ENCODE results near the gene VPS35L. TPM values are rescaled to one million over a fixed set of nuclear protein-coding genes. Genes with fewer than 3 reads are reported as not detected.

Gene VPS35L
- total and polyA plus RNA-seq, 2 of the 13 experiments (the other 11 are each of a cell fraction or from before 2014, with no cell fraction given), result 1.4 to 1.6 TPM

DNA sequence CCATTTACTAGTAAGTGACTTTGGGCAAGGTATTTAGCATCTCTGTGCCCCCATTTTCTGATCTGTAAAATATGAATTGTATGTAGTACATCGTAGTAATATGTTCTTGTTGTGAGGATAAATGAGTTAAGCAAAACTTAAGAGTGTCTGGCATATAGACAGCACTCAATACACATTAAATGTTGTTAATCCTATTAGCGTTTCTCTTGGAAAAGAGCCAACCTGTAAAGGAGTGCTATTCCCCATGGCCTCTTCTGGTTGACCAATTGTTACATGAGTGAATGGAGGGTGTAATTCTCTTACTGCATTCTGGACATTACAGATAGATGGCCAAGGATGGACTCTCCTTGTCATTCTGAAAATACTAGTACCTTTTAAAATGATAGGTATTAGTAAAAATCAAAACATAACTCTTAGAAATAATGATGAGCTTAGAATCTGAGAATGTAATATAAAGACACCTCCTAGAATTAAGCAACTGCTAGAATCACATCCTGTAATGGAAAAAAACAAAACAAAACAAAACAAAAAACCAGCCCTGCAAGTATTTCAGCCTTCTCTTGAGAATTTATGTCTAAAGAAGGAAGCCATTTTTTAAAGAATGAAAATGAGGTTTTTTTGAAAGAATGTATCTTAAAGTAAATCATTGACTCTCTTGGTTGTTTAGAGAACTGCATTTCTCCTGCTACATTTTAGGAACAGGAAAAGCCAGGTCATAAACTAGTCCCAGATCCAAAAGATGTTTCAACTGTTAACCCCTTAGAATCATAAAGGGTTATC lies 193.1 kb downstream of the VPS35L start:
- ATAC-seq (no peak), FAIRE-seq (no peak), DNase-seq (ENCODE audit: low spot score) (no peak)
- no peak overlapping the region for H3K9ac ChIP-seq (ENCODE audit: insufficient read depth, low read depth, low read length)
- no peak overlapping the region for H3K4me3 ChIP-seq (replicated peaks in 1 of 3; ENCODE audit: insufficient read depth in 1 of 3, low read depth in 2 of 3, low read length in 3 of 3)
- 57% methylated on average over 2 of the region's 2 CpGs for WGBS (ENCODE audit: low lambda C conversion rate)
- no peaks in the 10 kb centered on the region for H3K79me2 ChIP-seq (ENCODE audit: insufficient read depth, low read length)
- H3K27me3 ChIP-seq (ENCODE audit: control insufficient read depth in 1 of 2, insufficient read depth in 2 of 2, low read length in 2 of 2), result no peaks in the 10 kb centered on the region
- no TSS peak for BruUV-seq (replicated peaks)
- intact Hi-C loops (cut with micrococcal nuclease; ENCODE audit: unreplicated experiment), result no loop called here
- H3K27ac ChIP-seq (ENCODE audit: extremely low read length, insufficient read depth, low read length), result no peak overlapping the region
- no peak overlapping the region for H3K4me2 ChIP-seq (ENCODE audit: low read depth, low read length)
- H3K4me1 ChIP-seq (ENCODE audit: insufficient read depth, low read length), result peaks cover 52% of the 10 kb centered on the region
- H4K20me1 ChIP-seq (ENCODE audit: insufficient read depth, low read length), result no peaks in the 10 kb centered on the region
- in situ Hi-C loops (cut with HindIII; ENCODE audit: extremely low pct_ligation_motif_present, low pct_unique_long_range_greater_than_20kb), result no loop called here
- H2AFZ ChIP-seq (ENCODE audit: low read length), result no peak overlapping the region
- CTCF ChIA-PET (ENCODE audit: low intra/inter-chr PET ratio, low total read pairs), result no interaction called here
- TF ChIP-seq MBNL3 (CRISPR knock-in tag; conservative IDR thresholded peaks at IDR 0.05) (no peak), HOXA7 (CRISPR knock-in tag; IDR thresholded peaks at IDR 0.05) (no peak), ZBTB7A (CRISPR knock-in tag; IDR thresholded peaks at IDR 0.05) (no peak)
- H3K36me3 ChIP-seq (replicated peaks in 1 of 2; ENCODE audit: control insufficient read depth in 1 of 2, insufficient read depth in 2 of 2, low read length in 2 of 2), result no peaks in the 10 kb centered on the region
- H3K9me3 ChIP-seq (ENCODE audit: low read length), result no peaks in the 10 kb centered on the region
- POLR2A ChIA-PET, result interaction anchor here (1.2 kb wide), 1 partner anchor 31 kb away, joined by 4 read pairs; the partner anchor contains the start of genes IQCK and KNOP1

GRCh38 chr16:19749571-19750080 lies 194.1 kb downstream of the VPS35L start:
- ATAC-seq (no peak), FAIRE-seq (no peak), DNase-seq (ENCODE audit: low spot score) (no peak)
- no peak overlapping the region for H3K4me3 ChIP-seq (replicated peaks in 1 of 3; ENCODE audit: insufficient read depth in 1 of 3, low read depth in 2 of 3, low read length in 3 of 3)
- H3K79me2 ChIP-seq (ENCODE audit: insufficient read depth, low read length), result no peaks in the 10 kb centered on the region
- intact Hi-C loops (cut with micrococcal nuclease; ENCODE audit: unreplicated experiment) (loop anchor here (5.0 kb wide), 1 partner anchor 32 kb away; the partner anchor contains the start of genes IQCK and KNOP1), in situ Hi-C loops (cut with HindIII; ENCODE audit: extremely low pct_ligation_motif_present, low pct_unique_long_range_greater_than_20kb) (no loop called here)
- ChIA-PET POLR2A (no interaction called here), CTCF (ENCODE audit: low intra/inter-chr PET ratio, low total read pairs) (no interaction called here)
- TF ChIP-seq AKAP8 (CRISPR knock-in tag; IDR thresholded peaks at IDR 0.05) (no peak), TFDP2 (CRISPR knock-in tag; IDR thresholded peaks at IDR 0.05) (no peak), NFE2L1 (CRISPR knock-in tag; IDR thresholded peaks at IDR 0.05; ENCODE audit: borderline replicate concordance) (no peak), PHF20 (CRISPR knock-in tag; IDR thresholded peaks at IDR 0.05) (no peak), EEA1 (CRISPR knock-in tag; IDR thresholded peaks at IDR 0.05; ENCODE audit: borderline replicate concordance) (no peak), MYNN (CRISPR knock-in tag; IDR thresholded peaks at IDR 0.05; ENCODE audit: low read depth) (no peak), ZFP36 (IDR thresholded peaks at IDR 0.05; ENCODE audit: borderline replicate concordance, low read depth, low read length, partially characterized antibody) (no peak), CCAR2 (optimal IDR thresholded peaks at IDR 0.05; ENCODE audit: low read depth, low read length) (no peak), ZKSCAN8 (CRISPR knock-in tag; IDR thresholded peaks at IDR 0.05; ENCODE audit: borderline replicate concordance) (no peak)
- TF ChIP-seq, protein P1, sequence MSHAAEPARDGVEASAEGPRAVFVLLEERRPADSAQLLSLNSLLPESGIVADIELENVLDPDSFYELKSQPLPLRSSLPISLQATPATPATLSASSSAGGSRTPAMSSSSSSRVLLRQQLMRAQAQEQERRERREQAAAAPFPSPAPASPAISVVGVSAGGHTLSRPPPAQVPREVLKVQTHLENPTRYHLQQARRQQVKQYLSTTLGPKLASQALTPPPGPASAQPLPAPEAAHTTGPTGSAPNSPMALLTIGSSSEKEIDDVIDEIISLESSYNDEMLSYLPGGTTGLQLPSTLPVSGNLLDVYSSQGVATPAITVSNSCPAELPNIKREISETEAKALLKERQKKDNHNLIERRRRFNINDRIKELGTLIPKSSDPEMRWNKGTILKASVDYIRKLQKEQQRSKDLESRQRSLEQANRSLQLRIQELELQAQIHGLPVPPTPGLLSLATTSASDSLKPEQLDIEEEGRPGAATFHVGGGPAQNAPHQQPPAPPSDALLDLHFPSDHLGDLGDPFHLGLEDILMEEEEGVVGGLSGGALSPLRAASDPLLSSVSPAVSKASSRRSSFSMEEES (CRISPR knock-in tag; IDR thresholded peaks at IDR 0.05), result no peak
- BruUV-seq (replicated peaks), result no TSS peak
- H3K4me1 ChIP-seq (ENCODE audit: insufficient read depth, low read length), result peaks cover 52% of the 10 kb centered on the region
- no peak overlapping the region for H3K9ac ChIP-seq (ENCODE audit: insufficient read depth, low read depth, low read length)
- H4K20me1 ChIP-seq (ENCODE audit: insufficient read depth, low read length), result no peaks in the 10 kb centered on the region
- no peaks in the 10 kb centered on the region for H3K36me3 ChIP-seq (replicated peaks in 1 of 2; ENCODE audit: control insufficient read depth in 1 of 2, insufficient read depth in 2 of 2, low read length in 2 of 2)
- no peak overlapping the region for H3K4me2 ChIP-seq (ENCODE audit: low read depth, low read length)
- no peak overlapping the region for H3K27ac ChIP-seq (ENCODE audit: extremely low read length, insufficient read depth, low read length)
- no peaks in the 10 kb centered on the region for H3K27me3 ChIP-seq (ENCODE audit: control insufficient read depth in 1 of 2, insufficient read depth in 2 of 2, low read length in 2 of 2)
- no peak overlapping the region for H2AFZ ChIP-seq (ENCODE audit: low read length)
- H3K9me3 ChIP-seq (ENCODE audit: low read length), result no peaks in the 10 kb centered on the region
- WGBS (ENCODE audit: low lambda C conversion rate), result 81% methylated on average over 4 of the region's 4 CpGs

All from HepG2 (cell line).